OCI-LY7 (cell line): ENCODE measurements around the gene CNIH3.

ENCODE experiments used
- EZH2phosphoT487 ChIP-seq: fragments of 200-600 bp; sonication (generic); IDR thresholded peaks from 2 replicates; pipeline ENCODE4 v1.6.1; 2018; ENCODE audit warnings: low read depth, borderline replicate concordance, mild to moderate bottlenecking, mixed run types, antibody characterized with exemption, low read length, moderate library complexity, mixed read lengths
- TF ChIP-seq, protein P1 (sequence below): fragments of 200-600 bp; sonication (generic); conservative IDR thresholded peaks from 2 replicates; pipeline ENCODE4 v1.5.1; 2014; ENCODE audit warnings: mild to moderate bottlenecking, antibody characterized with exemption, low read length, moderate library complexity, mixed read lengths

DNA sequence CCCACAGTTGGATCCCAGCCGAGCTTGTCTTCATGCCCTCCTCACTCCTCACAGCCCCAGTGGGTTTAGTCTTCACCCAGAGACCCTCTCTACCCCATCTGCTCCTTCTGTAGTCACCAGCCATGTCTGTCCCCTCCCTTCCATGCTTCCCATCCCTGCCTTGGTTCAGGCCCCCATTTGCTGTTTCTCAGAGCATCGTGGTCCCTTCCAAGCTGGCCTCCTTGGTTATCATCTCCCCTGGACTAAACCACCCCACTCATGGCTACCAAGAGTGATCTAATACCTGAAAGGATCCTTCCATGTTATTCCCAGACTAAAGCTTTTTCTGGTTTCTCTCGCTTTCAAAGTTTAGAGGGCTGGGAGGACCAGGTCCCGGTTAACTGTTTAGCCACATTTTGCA lies 8.3 kb downstream of the CNIH3 start:
- TF ChIP-seq EZH2phosphoT487, result no peak
- TF ChIP-seq, protein P1, sequence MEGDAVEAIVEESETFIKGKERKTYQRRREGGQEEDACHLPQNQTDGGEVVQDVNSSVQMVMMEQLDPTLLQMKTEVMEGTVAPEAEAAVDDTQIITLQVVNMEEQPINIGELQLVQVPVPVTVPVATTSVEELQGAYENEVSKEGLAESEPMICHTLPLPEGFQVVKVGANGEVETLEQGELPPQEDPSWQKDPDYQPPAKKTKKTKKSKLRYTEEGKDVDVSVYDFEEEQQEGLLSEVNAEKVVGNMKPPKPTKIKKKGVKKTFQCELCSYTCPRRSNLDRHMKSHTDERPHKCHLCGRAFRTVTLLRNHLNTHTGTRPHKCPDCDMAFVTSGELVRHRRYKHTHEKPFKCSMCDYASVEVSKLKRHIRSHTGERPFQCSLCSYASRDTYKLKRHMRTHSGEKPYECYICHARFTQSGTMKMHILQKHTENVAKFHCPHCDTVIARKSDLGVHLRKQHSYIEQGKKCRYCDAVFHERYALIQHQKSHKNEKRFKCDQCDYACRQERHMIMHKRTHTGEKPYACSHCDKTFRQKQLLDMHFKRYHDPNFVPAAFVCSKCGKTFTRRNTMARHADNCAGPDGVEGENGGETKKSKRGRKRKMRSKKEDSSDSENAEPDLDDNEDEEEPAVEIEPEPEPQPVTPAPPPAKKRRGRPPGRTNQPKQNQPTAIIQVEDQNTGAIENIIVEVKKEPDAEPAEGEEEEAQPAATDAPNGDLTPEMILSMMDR, result no peak
